Liver (tissue), 9 donors: ENCODE measurements around the gene RALGPS1. TPM values are rescaled to one million over a fixed set of nuclear protein-coding genes. Genes with fewer than 3 reads are reported as not detected.

Experiments
- DNase-seq: peaks from one replicate; pipeline ENCODE4 v3.0.0-alpha.2; 2017; ENCODE audit warnings: low spot score
- H3K27ac ChIP-seq, 2 donors: one replicate each; pipeline ENCODE4 v1.7.0; 2013; ENCODE audit warnings: inconsistent platforms in 2 of 2, low read length in 2 of 2, control low read depth in 1 of 2, low read depth in 1 of 2, mild to moderate bottlenecking in 1 of 2
- H3K27me3 ChIP-seq, 4 donors: one replicate each; pipeline versions ENCODE4 v1.6.1 to v1.7.0; 2013; ENCODE audit warnings: low read length in 3 of 4, inconsistent platforms in 1 of 4, mild to moderate bottlenecking in 1 of 4, moderate library complexity in 1 of 4; ENCODE audit not compliant: control insufficient read depth in 4 of 4, insufficient read depth in 4 of 4
- H3K36me3 ChIP-seq, 4 donors: one replicate each; pipeline versions ENCODE4 v1.6.1 to v1.7.0; 2013; ENCODE audit warnings: low read length in 3 of 4, mild to moderate bottlenecking in 3 of 4, low read depth in 1 of 4, moderate library complexity in 1 of 4; ENCODE audit not compliant: control insufficient read depth in 4 of 4, insufficient read depth in 3 of 4
- H3K4me1 ChIP-seq, 4 donors: one replicate each; pipeline versions ENCODE4 v1.6.1 to v1.7.0; 2013; ENCODE audit warnings: low read length in 3 of 4, mild to moderate bottlenecking in 3 of 4, moderate library complexity in 1 of 4; ENCODE audit not compliant: control insufficient read depth in 4 of 4, insufficient read depth in 4 of 4
- H3K4me3 ChIP-seq, 3 donors: one replicate each; pipeline versions ENCODE4 v1.6.1 to v1.7.0; 2013; ENCODE audit warnings: low read length in 3 of 3, control low read depth in 1 of 3, low read depth in 1 of 3, mild to moderate bottlenecking in 1 of 3
- H3K9ac ChIP-seq, 2 donors: one replicate each; pipeline ENCODE4 v1.7.0; 2013; ENCODE audit warnings: low read length in 2 of 2, mild to moderate bottlenecking in 2 of 2, moderate library complexity in 2 of 2, control low read depth in 1 of 2, low read depth in 1 of 2
- H3K9me3 ChIP-seq, 4 donors: one replicate each; pipeline versions ENCODE4 v1.6.1 to v1.7.0; 2013; ENCODE audit warnings: low read length in 3 of 4; ENCODE audit not compliant: control insufficient read depth in 4 of 4
- EGR1 ChIP-seq, 2 donors: IDR thresholded peaks; 2 replicates each; pipeline ENCODE4 v1.6.1; 2016 to 2018; ENCODE audit warnings: antibody characterized with exemption in 2 of 2, low read depth in 2 of 2
- FOXA1 ChIP-seq: IDR thresholded peaks from 2 replicates; pipeline ENCODE4 v1.6.1; 2016; ENCODE audit warnings: antibody characterized with exemption
- FOXA2 ChIP-seq: IDR thresholded peaks from 2 replicates; pipeline ENCODE4 v1.6.1; 2016; ENCODE audit warnings: antibody characterized with exemption
- GABPA ChIP-seq, 2 donors: IDR thresholded peaks in 1 of 2; conservative IDR thresholded peaks in 1 of 2; 2 replicates each; pipeline ENCODE4 v1.6.1; 2016; ENCODE audit warnings: antibody characterized with exemption in 2 of 2, mild to moderate bottlenecking in 1 of 2, moderate library complexity in 1 of 2
- HNF4A ChIP-seq, 2 donors: conservative IDR thresholded peaks; 2 replicates each; pipeline ENCODE4 v1.6.1; 2016; ENCODE audit warnings: antibody characterized with exemption in 2 of 2, mild to moderate bottlenecking in 2 of 2
- HNF4G ChIP-seq: IDR thresholded peaks from 2 replicates; pipeline ENCODE4 v1.6.1; 2016; ENCODE audit warnings: antibody characterized with exemption
- JUND ChIP-seq, 2 donors: IDR thresholded peaks; 2 replicates each; pipeline ENCODE4 v1.6.1; 2016; ENCODE audit warnings: antibody characterized with exemption in 2 of 2
- RAD21 ChIP-seq, 2 donors: IDR thresholded peaks; 2 replicates each; pipeline ENCODE4 v1.6.1; 2016; ENCODE audit warnings: antibody characterized with exemption in 2 of 2, mild to moderate bottlenecking in 2 of 2
- RXRA ChIP-seq, 2 donors: IDR thresholded peaks; 2 replicates each; pipeline ENCODE4 v1.6.1; 2017 to 2018; ENCODE audit warnings: antibody characterized with exemption in 2 of 2, mild to moderate bottlenecking in 1 of 2
- SP1 ChIP-seq: IDR thresholded peaks from 2 replicates; pipeline ENCODE4 v1.6.1; 2018; ENCODE audit warnings: antibody characterized with exemption, mild to moderate bottlenecking
- TAF1 ChIP-seq: conservative IDR thresholded peaks from 2 replicates; pipeline ENCODE4 v1.6.1; 2016; ENCODE audit warnings: antibody characterized with exemption, mild to moderate bottlenecking
- WGBS: extraction: QIAGEN DNeasy Blood & Tissue Kit; methylation state at CpG from one replicate; pipeline ENCODE4 v1.1.7; 2013; 5-methylcytosine and 5-hydroxymethylcytosine counted together
- polyA plus RNA-seq, 2 donors: library from polyadenylated mRNA; stranded (reverse) in 1 of 2; unstranded in 1 of 2; fragments of 200-250 nt in 1 of 2; fragments of >200 nt in 1 of 2; fragmentation: Nextera tagmentation in 1 of 2; extraction: Ambion mirVana in 1 of 2; gene quantifications; one replicate each; pipeline versions ENCODE4 v1.2.1 to v1.2.3, GENCODE V29; 2013 to 2015
- total RNA-seq, 2 donors: library from RNA; depleted of rRNA; stranded (reverse); fragments of >200 nt; gene quantifications; one replicate each; pipeline ENCODE4 v1.2.3, GENCODE V29; 2014
- TF ChIP-seq, protein P1 (sequence below): IDR thresholded peaks from 2 replicates; pipeline ENCODE4 v1.6.1; 2016; ENCODE audit warnings: antibody characterized with exemption, mild to moderate bottlenecking
- TF ChIP-seq, protein P2 (sequence below): IDR thresholded peaks from 2 replicates; pipeline ENCODE4 v1.6.1; 2016; ENCODE audit warnings: antibody characterized with exemption
- TF ChIP-seq, protein P3 (sequence below): fragments of 150-350 bp; IDR thresholded peaks from 2 replicates; pipeline ENCODE4 v1.5.1; 2017; ENCODE audit warnings: improper control_type of control experiment, low read depth, low read length; ENCODE audit not compliant: missing input control
- TF ChIP-seq, protein P4 (sequence below): IDR thresholded peaks from 2 replicates; pipeline ENCODE4 v1.6.1; 2016; ENCODE audit warnings: antibody characterized with exemption
- TF ChIP-seq, protein P5 (sequence below): IDR thresholded peaks from 2 replicates; pipeline ENCODE4 v1.6.1; 2016; ENCODE audit warnings: antibody characterized with exemption
- donor health status: healthy.
- donor health status: healthy.
- donor health status: healthy.
- donor health status: healthy.
- donor health status: healthy.

The RALGPS1 gene
- total and polyA plus RNA-seq, 4 donors, result 1.4 to 2.7 (median 2.0) TPM

DNA sequence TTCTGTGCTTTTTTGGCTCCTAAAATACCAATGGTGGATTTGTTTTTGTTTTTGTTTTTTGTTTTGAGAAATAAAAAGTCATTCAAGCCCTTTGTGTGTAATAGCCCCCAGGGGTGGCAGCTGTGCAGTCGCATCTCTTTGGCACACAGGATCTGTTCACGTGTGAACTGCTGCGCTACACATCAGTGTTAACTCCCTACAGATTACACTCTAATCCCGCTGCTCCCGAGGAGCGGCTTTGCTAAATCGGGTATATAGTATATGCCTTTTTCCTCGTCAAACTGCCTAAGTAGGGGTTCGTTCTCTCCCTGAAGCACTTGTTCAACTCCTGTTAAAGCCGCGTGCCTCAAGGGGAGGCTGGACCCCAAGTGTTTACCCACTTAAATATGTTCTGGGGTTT, 31.8 kb upstream of the RALGPS1 start:
- no peaks in the 10 kb centered on the region for H3K27me3 ChIP-seq
- WGBS, result 94% methylated on average over 11 of the region's 11 CpGs
- H3K9ac ChIP-seq, result no peak overlapping the region
- no peak overlapping the region for H3K27ac ChIP-seq
- H3K9me3 ChIP-seq, result no peaks in the 10 kb centered on the region
- DNase-seq, result no peak
- H3K4me1 ChIP-seq, result peaks cover 0 to 10% (median 4%) of the 10 kb centered on the region in 4 donors
- peaks cover 5 to 19% (median 13%) of the 10 kb centered on the region in 4 donors for H3K36me3 ChIP-seq
- H3K4me3 ChIP-seq, result no peak overlapping the region
- TF ChIP-seq GABPA (IDR thresholded peaks at IDR 0.05 in 1 of 2, conservative IDR thresholded peaks at IDR 0.05 in 1 of 2), result no peak
- TF ChIP-seq RXRA (IDR thresholded peaks at IDR 0.05), result no peak
- TF ChIP-seq, protein P1, sequence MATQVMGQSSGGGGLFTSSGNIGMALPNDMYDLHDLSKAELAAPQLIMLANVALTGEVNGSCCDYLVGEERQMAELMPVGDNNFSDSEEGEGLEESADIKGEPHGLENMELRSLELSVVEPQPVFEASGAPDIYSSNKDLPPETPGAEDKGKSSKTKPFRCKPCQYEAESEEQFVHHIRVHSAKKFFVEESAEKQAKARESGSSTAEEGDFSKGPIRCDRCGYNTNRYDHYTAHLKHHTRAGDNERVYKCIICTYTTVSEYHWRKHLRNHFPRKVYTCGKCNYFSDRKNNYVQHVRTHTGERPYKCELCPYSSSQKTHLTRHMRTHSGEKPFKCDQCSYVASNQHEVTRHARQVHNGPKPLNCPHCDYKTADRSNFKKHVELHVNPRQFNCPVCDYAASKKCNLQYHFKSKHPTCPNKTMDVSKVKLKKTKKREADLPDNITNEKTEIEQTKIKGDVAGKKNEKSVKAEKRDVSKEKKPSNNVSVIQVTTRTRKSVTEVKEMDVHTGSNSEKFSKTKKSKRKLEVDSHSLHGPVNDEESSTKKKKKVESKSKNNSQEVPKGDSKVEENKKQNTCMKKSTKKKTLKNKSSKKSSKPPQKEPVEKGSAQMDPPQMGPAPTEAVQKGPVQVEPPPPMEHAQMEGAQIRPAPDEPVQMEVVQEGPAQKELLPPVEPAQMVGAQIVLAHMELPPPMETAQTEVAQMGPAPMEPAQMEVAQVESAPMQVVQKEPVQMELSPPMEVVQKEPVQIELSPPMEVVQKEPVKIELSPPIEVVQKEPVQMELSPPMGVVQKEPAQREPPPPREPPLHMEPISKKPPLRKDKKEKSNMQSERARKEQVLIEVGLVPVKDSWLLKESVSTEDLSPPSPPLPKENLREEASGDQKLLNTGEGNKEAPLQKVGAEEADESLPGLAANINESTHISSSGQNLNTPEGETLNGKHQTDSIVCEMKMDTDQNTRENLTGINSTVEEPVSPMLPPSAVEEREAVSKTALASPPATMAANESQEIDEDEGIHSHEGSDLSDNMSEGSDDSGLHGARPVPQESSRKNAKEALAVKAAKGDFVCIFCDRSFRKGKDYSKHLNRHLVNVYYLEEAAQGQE, result no peak
- TF ChIP-seq, protein P2, sequence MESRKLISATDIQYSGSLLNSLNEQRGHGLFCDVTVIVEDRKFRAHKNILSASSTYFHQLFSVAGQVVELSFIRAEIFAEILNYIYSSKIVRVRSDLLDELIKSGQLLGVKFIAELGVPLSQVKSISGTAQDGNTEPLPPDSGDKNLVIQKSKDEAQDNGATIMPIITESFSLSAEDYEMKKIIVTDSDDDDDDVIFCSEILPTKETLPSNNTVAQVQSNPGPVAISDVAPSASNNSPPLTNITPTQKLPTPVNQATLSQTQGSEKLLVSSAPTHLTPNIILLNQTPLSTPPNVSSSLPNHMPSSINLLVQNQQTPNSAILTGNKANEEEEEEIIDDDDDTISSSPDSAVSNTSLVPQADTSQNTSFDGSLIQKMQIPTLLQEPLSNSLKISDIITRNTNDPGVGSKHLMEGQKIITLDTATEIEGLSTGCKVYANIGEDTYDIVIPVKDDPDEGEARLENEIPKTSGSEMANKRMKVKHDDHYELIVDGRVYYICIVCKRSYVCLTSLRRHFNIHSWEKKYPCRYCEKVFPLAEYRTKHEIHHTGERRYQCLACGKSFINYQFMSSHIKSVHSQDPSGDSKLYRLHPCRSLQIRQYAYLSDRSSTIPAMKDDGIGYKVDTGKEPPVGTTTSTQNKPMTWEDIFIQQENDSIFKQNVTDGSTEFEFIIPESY, result no peak
- TF ChIP-seq, protein P3, sequence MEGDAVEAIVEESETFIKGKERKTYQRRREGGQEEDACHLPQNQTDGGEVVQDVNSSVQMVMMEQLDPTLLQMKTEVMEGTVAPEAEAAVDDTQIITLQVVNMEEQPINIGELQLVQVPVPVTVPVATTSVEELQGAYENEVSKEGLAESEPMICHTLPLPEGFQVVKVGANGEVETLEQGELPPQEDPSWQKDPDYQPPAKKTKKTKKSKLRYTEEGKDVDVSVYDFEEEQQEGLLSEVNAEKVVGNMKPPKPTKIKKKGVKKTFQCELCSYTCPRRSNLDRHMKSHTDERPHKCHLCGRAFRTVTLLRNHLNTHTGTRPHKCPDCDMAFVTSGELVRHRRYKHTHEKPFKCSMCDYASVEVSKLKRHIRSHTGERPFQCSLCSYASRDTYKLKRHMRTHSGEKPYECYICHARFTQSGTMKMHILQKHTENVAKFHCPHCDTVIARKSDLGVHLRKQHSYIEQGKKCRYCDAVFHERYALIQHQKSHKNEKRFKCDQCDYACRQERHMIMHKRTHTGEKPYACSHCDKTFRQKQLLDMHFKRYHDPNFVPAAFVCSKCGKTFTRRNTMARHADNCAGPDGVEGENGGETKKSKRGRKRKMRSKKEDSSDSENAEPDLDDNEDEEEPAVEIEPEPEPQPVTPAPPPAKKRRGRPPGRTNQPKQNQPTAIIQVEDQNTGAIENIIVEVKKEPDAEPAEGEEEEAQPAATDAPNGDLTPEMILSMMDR, result no peak
- TF ChIP-seq, protein P4, sequence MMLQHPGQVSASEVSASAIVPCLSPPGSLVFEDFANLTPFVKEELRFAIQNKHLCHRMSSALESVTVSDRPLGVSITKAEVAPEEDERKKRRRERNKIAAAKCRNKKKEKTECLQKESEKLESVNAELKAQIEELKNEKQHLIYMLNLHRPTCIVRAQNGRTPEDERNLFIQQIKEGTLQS, result no peak
- TF ChIP-seq RAD21 (IDR thresholded peaks at IDR 0.05), result no peak
- no peak for TF ChIP-seq EGR1 (IDR thresholded peaks at IDR 0.05; ENCODE audit: low read depth in 2 of 2)
- no peak for TF ChIP-seq SP1
- no peak for TF ChIP-seq TAF1
- no peak for TF ChIP-seq FOXA2

DNA sequence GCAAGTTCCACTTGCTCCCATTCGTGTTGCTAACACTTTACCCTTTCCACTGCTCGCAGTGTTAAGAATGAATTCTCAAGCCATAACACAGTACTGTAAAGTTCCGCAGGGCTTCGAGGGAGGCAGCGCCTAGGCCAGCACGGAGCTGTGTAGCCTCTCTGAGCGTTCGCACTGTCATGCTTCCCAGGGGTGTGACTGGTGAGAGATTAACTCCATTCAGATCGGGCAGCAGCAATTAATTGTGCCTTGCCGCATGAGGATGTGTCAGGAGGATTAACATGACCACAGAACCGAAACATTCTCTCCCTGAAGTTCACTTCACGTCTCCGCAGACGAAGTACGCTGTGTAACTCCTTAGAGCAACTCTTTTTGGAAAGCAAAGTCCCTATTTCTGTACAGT, 30.9 kb upstream of the RALGPS1 start:
- H3K9me3 ChIP-seq, result no peaks in the 10 kb centered on the region
- H3K4me3 ChIP-seq, result no peak overlapping the region
- H3K36me3 ChIP-seq, result peaks cover 5 to 19% (median 13%) of the 10 kb centered on the region in 4 donors
- no peaks in the 10 kb centered on the region for H3K27me3 ChIP-seq
- TF ChIP-seq GABPA (IDR thresholded peaks at IDR 0.05 in 1 of 2, conservative IDR thresholded peaks at IDR 0.05 in 1 of 2) (no peak), JUND (IDR thresholded peaks at IDR 0.05) (no peak), RAD21 (IDR thresholded peaks at IDR 0.05) (no peak), HNF4G (no peak), FOXA1 (no peak), TAF1 (no peak), HNF4A (conservative IDR thresholded peaks at IDR 0.05) (no peak), EGR1 (IDR thresholded peaks at IDR 0.05; ENCODE audit: low read depth in 2 of 2) (no peak), RXRA (IDR thresholded peaks at IDR 0.05) (no peak)
- TF ChIP-seq, protein P1, result no peak
- TF ChIP-seq, protein P5, sequence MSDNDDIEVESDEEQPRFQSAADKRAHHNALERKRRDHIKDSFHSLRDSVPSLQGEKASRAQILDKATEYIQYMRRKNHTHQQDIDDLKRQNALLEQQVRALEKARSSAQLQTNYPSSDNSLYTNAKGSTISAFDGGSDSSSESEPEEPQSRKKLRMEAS, result no peak
- TF ChIP-seq, protein P2, result no peak
- H3K4me1 ChIP-seq, result peaks cover 0 to 10% (median 4%) of the 10 kb centered on the region in 4 donors
- no peak for DNase-seq
- 94% methylated on average over 15 of the region's 15 CpGs for WGBS
- no peak overlapping the region for H3K27ac ChIP-seq
- H3K9ac ChIP-seq, result no peak overlapping the region
